ENCODE results near the gene PAMR1.

DNA sequence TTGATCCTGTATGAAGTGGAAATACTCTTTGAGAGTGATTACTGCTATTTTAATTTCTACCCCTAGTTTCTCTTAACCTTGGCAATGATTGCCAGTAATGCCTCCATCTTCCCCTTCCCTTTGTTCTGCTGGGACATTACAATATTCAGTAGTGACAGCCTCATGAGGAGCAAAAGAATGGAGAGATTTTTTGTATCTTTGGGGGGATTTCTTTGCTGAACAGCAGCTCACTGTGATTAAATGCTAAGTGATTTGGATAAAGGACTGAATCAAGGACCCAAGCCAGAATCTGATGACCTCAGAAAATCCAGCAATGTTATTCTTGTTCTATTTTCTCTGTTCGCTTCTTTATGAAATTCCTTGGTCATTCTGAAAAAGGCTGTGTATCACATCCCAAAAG lies 99.1 kb downstream of the PAMR1 start:
- TF ChIP-seq, protein P1, sequence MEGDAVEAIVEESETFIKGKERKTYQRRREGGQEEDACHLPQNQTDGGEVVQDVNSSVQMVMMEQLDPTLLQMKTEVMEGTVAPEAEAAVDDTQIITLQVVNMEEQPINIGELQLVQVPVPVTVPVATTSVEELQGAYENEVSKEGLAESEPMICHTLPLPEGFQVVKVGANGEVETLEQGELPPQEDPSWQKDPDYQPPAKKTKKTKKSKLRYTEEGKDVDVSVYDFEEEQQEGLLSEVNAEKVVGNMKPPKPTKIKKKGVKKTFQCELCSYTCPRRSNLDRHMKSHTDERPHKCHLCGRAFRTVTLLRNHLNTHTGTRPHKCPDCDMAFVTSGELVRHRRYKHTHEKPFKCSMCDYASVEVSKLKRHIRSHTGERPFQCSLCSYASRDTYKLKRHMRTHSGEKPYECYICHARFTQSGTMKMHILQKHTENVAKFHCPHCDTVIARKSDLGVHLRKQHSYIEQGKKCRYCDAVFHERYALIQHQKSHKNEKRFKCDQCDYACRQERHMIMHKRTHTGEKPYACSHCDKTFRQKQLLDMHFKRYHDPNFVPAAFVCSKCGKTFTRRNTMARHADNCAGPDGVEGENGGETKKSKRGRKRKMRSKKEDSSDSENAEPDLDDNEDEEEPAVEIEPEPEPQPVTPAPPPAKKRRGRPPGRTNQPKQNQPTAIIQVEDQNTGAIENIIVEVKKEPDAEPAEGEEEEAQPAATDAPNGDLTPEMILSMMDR (IDR thresholded peaks at IDR 0.05; ENCODE audit: extremely low read depth in 1 of 2, insufficient read depth in 1 of 2, low read depth in 1 of 2, low read length in 2 of 2): no peak
- no peak for TF ChIP-seq EZH2 (IDR thresholded peaks at IDR 0.05; ENCODE audit: borderline replicate concordance, low read depth, low read length, severe bottlenecking)
